Psoas muscle (tissue), 8 donors: ENCODE data around the gene TGM1. TPM values are rescaled to one million over a fixed set of nuclear protein-coding genes. Genes with fewer than 3 reads are reported as not detected.
A peak's percentile ranks its signal among the peaks of the same experiment; 100 is the strongest.

ENCODE experiments used
- ATAC-seq, 4 donors: fragments of 200-7000 bp; cut with Tn5 transposase; one replicate each; pipeline ENCODE4 v1.9.1; 2020; ENCODE audit warnings: moderate library complexity in 3 of 4, mild to moderate bottlenecking in 2 of 4
- DNase-seq, 2 donors: peaks; one replicate each; pipeline ENCODE4 v3.0.0-alpha.2; 2020
- H3K27ac ChIP-seq: fragments of 200-600 bp; one replicate; pipeline ENCODE4 v1.8.0; 2022
- H3K27me3 ChIP-seq, 3 donors: fragments of 200-600 bp in 1 of 3; one replicate each; pipeline versions ENCODE4 v1.6.1 to v1.8.0; 2013 to 2022; ENCODE audit warnings: low read length in 2 of 3, mild to moderate bottlenecking in 2 of 3, moderate library complexity in 1 of 3; ENCODE audit not compliant: insufficient read depth in 3 of 3
- H3K36me3 ChIP-seq, 2 donors: fragments of 200-600 bp in 1 of 2; one replicate each; pipeline versions ENCODE4 v1.6.1 to v1.8.0; 2013 to 2022; ENCODE audit warnings: low read depth in 1 of 2, mild to moderate bottlenecking in 1 of 2, moderate library complexity in 1 of 2; ENCODE audit not compliant: insufficient read depth in 1 of 2
- H3K4me1 ChIP-seq: fragments of 200-600 bp; one replicate; pipeline ENCODE4 v1.8.0; 2022
- H3K4me3 ChIP-seq: fragments of 200-600 bp; one replicate; pipeline ENCODE4 v1.8.0; 2022; ENCODE audit warnings: mild to moderate bottlenecking
- H3K9me3 ChIP-seq: fragments of 200-600 bp; one replicate; pipeline ENCODE4 v1.8.0; 2022
- WGBS, 3 donors: extraction: QIAGEN DNeasy Blood & Tissue Kit; methylation state at CpG; one replicate each; pipeline versions ENCODE4 v1.1.6 to v1.1.7; 2013; 5-methylcytosine and 5-hydroxymethylcytosine counted together
- intact Hi-C, 2 donors: fragments of 100-400 bp; cut with DNase I; formaldehyde crosslinking; loops; one replicate each; pipeline versions ENCODE4 v1.11.0 to v1.14.2; 2022
- polyA plus RNA-seq, 3 donors: library from polyadenylated mRNA; stranded (reverse); fragments of 200-250 nt; gene quantifications; one replicate each; pipeline ENCODE4 v1.2.3, GENCODE V29; 2013
- total RNA-seq, 4 donors: library from RNA; stranded (reverse); fragmentation: NEBNext Ultra II Directional in 2 of 4; extraction: Animal tissue kit (Norgen Biotek cat#: 25700) in 2 of 4; gene quantifications; one replicate each; pipeline versions ENCODE4 v1.2.1 to v1.2.4, GENCODE V29; 2021 to 2023
- TF ChIP-seq, protein P1 (sequence below): fragments of 200-600 bp; IDR thresholded peaks from one replicate; pipeline ENCODE4 v1.8.0; 2022; ENCODE audit warnings: antibody characterized with exemption
- donor health status: healthy with polysubstance abuse.
- donor health status: DM: no; HTN: no; CAD: no; lungs with moderate emphysema.
- donor health status: Bipolar disorder and iron deficiency.
- donor health status: healthy.
- donor health status: DM: yes; HTN: yes; CAD: no.
- donor health status: DM: no; HTN: no; CAD: no.
- donor health status: DM: no; HTN: no; CAD: no.
- donor health status: DM: yes; HTN: yes; CAD: no.

The TGM1 gene
- total and polyA plus RNA-seq, 7 donors = 0.17 to 1.3 (median 0.41) TPM; not detected in 1

DNA sequence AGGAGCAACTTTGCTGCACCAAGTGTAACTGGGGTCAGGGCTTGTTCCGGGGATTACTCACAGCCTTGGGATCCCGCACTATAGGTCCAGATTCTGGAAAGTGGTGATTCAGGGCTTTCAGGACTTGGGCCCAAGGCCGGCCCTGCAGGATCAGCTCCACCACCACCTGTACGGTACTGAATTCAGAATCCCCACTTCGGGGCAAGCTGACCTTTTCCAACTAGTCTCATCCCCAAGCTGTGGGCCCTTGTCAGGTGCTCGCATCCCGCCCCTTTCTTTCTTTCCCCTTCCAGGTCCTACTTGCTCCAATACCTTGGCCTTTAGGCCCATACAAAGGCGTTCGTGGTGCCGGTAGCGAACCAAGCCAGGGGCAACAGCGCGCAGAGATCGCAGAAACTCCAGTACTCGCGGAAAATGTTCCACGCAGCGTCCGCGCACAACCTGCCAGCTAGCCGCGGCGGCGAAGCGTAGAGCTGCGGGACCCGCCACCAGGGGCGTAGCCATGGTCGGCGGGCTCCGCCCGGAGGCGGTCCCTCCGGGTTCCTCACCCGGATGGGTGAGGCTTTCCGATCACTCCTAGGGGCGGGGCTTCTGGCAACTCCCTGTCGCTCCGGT, 21.0 kb downstream of the TGM1 start:
- Histone ChIP-seq H3K9me3 (no peaks in the 10 kb centered on the region), H3K36me3 (peaks cover 17 to 47% of the 10 kb centered on the region in 2 donors), H3K27ac (peak overlapping the region; percentile 92), H3K4me1 (peaks cover 44% of the 10 kb centered on the region), H3K4me3 (peak overlapping the region; percentile 71), H3K27me3 (no peaks in the 10 kb centered on the region)
- TF ChIP-seq, protein P1, sequence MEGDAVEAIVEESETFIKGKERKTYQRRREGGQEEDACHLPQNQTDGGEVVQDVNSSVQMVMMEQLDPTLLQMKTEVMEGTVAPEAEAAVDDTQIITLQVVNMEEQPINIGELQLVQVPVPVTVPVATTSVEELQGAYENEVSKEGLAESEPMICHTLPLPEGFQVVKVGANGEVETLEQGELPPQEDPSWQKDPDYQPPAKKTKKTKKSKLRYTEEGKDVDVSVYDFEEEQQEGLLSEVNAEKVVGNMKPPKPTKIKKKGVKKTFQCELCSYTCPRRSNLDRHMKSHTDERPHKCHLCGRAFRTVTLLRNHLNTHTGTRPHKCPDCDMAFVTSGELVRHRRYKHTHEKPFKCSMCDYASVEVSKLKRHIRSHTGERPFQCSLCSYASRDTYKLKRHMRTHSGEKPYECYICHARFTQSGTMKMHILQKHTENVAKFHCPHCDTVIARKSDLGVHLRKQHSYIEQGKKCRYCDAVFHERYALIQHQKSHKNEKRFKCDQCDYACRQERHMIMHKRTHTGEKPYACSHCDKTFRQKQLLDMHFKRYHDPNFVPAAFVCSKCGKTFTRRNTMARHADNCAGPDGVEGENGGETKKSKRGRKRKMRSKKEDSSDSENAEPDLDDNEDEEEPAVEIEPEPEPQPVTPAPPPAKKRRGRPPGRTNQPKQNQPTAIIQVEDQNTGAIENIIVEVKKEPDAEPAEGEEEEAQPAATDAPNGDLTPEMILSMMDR = peak; percentile 65
- 1% methylated on average over 37 to 39 of the region's 39 CpGs for WGBS, 3 donors
- intact Hi-C loops = loop anchor here (2.0 to 10.0 kb wide), 3 partner anchors 29 to 195 kb away; partner anchors contain the start of gene RABGGTA (in 1 of the 2)
- peak; percentile 87 to 92 (median 90) for ATAC-seq
- DNase-seq = peak; percentile 94 to 97

- no peak overlapping the region for H3K4me3 ChIP-seq
- H3K4me1 ChIP-seq = peaks cover 57% of the 10 kb centered on the region
- no peaks in the 10 kb centered on the region for H3K27me3 ChIP-seq
- ATAC-seq (no peak), DNase-seq (no peak)
- no peaks in the 10 kb centered on the region for H3K9me3 ChIP-seq
- peak overlapping the region; percentile 92 for H3K27ac ChIP-seq
- intact Hi-C loops = loop anchor here (5.0 to 10.0 kb wide), 2 partner anchors 194 to 197 kb away; no protein-coding TSS in a partner anchor
- H3K36me3 ChIP-seq = peaks cover 27 to 63% of the 10 kb centered on the region in 2 donors
- WGBS, 3 donors = 86 to 91% (median 86%) methylated on average over 9 of the region's 9 CpGs
- TF ChIP-seq, protein P1 = no peak
Measured at GRCh38 chr14:24240110-24240918, 22.7 kb downstream of the TGM1 start.

GRCh38 chr14:24238527-24239037, 24.4 kb downstream of the TGM1 start:
- Histone ChIP-seq H3K36me3 (peaks cover 27 to 79% of the 10 kb centered on the region in 2 donors), H3K4me3 (no peak overlapping the region), H3K9me3 (no peaks in the 10 kb centered on the region), H3K27ac (no peak overlapping the region), H3K27me3 (no peaks in the 10 kb centered on the region), H3K4me1 (peaks cover 73% of the 10 kb centered on the region)
- ATAC-seq (no peak), DNase-seq (no peak)
- intact Hi-C loops = no loop called here
- TF ChIP-seq, protein P1 = no peak
- WGBS, 3 donors = 86 to 92% (median 87%) methylated on average over 5 of the region's 5 CpGs

GRCh38 chr14:24238123-24238522, 24.9 kb downstream of the TGM1 start:
- ATAC-seq (no peak), DNase-seq (no peak)
- intact Hi-C loops = no loop called here
- H3K27me3 ChIP-seq = no peaks in the 10 kb centered on the region
- TF ChIP-seq, protein P1 = no peak
- 78 to 85% (median 79%) methylated on average over 5 of the region's 5 CpGs for WGBS, 3 donors
- no peak overlapping the region for H3K4me3 ChIP-seq
- no peaks in the 10 kb centered on the region for H3K9me3 ChIP-seq
- peak overlapping the region; percentile 19 for H3K27ac ChIP-seq
- H3K36me3 ChIP-seq = peaks cover 27 to 79% of the 10 kb centered on the region in 2 donors
- H3K4me1 ChIP-seq = peaks cover 76% of the 10 kb centered on the region
